GM20000 (cell line): Measurements from ENCODE around the gene AKNA.

Source experiments
- DNase-seq: peaks from one replicate; pipeline ENCODE4 v3.0.0; 2012; ENCODE audit warnings: low spot score
- TF ChIP-seq, protein P1 (sequence below): IDR thresholded peaks from 2 replicates; pipeline ENCODE4 v1.5.1; 2012; ENCODE audit warnings: mild to moderate bottlenecking, control low read depth; ENCODE audit errors: extremely low read depth, missing control alignments

The AKNA gene

DNA sequence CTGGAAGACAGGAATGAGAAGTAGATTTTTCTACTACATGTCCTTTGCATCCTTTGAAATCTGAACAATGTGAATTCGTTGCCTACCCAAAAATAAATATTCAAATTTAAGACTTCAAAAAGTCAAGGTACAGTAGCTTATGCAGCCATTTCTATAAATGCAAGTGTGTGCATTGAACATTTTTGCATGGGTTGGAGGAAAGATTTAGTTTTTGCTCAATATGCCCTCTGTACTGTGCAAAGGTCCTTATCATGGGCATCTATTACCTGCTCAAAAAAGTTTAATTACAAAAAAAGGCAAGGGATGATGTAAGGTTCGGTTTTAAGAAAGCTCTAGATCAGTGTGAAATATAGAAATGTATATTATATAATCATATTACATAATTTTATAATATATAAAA lies 22.6 kb downstream of the AKNA start:
- DNase-seq: no peak
- TF ChIP-seq, protein P1, sequence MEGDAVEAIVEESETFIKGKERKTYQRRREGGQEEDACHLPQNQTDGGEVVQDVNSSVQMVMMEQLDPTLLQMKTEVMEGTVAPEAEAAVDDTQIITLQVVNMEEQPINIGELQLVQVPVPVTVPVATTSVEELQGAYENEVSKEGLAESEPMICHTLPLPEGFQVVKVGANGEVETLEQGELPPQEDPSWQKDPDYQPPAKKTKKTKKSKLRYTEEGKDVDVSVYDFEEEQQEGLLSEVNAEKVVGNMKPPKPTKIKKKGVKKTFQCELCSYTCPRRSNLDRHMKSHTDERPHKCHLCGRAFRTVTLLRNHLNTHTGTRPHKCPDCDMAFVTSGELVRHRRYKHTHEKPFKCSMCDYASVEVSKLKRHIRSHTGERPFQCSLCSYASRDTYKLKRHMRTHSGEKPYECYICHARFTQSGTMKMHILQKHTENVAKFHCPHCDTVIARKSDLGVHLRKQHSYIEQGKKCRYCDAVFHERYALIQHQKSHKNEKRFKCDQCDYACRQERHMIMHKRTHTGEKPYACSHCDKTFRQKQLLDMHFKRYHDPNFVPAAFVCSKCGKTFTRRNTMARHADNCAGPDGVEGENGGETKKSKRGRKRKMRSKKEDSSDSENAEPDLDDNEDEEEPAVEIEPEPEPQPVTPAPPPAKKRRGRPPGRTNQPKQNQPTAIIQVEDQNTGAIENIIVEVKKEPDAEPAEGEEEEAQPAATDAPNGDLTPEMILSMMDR: no peak

DNA sequence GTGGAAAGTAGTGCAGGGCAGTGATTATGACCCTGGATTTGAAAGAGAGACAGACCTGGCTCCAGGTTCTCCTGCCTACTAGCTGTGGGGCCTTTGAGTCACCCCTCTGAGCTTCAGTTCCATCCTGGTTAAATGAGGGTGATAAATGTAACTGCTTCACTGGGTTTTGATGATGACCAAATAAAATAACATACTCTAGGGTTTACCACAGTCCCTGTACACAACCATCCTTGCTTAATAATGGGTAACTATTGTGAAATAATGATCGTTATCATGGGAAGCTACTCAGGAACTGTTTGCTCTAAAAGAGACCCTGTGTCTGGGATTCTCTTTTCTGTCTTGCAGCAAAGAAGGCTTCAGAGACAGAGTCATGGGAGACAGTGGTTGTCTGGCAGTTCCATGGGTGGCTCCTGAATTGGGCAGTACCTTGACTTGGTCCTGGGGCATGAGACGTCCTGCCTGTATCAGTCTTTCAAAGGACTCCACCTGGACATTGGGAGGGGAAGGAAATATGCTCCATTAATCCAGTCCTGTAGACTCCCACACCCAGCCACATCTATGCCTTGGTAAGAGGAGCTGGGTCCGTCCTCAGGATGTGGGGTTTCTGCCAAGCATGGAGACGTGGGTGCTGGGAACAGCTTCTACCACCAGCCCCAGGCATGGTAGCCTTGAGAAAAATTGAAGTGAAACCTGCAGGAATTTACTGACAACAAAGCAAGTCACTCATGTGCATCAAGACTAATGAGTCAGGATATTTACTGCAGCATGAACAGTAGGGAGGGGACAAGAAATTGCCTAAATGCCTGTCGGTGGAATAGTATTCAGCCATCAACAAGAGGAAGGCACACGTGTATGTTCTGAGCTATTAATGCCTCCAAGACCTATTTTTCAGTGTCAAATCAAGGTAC lies 23.4 kb downstream of the AKNA start:
- no peak for DNase-seq
- TF ChIP-seq, protein P1: no peak

DNA sequence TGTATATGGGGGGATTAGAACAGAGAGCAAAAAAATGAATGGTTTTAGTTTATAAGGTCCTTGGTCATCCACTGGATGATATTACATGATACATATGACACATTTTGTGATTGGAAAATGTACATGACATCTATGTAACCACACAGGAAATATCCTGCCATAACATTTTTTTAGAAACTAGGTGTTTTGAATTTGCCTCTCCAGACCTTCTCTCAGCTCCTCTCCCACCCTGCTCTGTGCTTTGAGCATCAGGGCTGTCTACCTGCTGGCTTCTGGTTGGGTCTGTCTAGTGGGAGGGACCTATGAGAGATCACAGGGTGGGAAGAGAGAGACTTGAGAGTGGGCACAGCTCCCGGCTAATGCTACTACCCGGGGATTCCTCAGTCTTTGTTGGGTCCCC lies 24.4 kb downstream of the AKNA start:
- no peak for DNase-seq
- TF ChIP-seq, protein P1: no peak

DNA sequence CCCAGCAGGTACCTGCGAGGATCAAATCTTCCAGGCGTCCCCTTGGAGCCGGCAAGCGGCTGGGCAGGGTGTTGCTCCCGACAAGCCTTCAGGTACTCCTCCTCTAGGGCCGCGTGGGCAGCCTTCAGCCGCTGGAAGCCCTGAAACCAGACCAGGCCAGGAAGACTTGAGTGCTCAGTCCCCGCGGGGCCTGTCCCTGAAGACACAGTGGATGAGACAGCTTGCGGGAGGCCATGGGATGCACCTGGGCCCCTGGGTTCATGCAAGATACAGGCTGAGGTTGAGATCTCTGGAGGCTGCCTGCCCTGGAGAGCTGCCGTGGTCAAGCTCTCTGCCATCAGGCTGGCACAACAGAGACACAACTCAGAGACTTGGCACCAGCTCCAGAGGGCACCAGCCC lies 25.4 kb downstream of the AKNA start:
- TF ChIP-seq, protein P1: no peak
- no peak for DNase-seq

DNA sequence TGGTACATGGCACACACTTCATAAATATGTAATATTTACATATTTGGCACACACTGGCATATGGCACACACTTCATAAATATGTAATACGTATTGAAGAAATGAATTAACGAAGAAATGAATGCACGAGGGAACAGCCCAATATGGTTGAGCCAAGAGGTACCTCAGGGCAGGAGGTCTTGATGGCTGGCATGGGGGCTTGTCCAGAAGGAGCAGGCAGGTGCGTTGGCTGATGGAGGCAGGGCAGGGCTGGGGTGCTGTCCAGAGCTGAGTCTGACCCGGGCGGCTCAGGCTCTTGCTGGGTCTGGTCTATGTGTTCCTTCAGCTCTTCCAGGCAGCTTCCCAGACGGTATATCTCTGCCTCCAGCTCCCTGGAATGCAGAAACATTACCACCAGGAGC lies 26.2 kb downstream of the AKNA start:
- TF ChIP-seq, protein P1: no peak
- no peak for DNase-seq

DNA sequence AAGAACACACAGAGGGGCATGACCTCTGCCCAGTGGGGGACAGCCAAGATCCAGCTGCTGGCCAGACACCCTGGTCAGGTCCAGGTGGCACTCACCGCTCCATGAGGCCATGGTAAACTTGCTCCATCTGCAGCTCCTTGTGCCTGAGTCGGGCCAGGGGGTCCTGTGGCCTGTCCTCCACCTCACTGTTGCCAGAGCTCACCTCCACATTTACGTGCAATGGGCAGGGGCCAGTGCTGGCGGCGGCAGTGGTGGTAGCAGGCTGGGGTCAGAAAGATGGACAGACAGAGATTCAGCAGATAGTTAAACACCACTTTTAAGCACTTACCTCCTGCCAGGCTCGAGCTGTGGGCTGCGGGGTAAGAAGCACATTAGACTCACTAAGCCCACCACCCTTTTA lies 28.0 kb downstream of the AKNA start:
- TF ChIP-seq, protein P1: no peak
- no peak for DNase-seq

DNA sequence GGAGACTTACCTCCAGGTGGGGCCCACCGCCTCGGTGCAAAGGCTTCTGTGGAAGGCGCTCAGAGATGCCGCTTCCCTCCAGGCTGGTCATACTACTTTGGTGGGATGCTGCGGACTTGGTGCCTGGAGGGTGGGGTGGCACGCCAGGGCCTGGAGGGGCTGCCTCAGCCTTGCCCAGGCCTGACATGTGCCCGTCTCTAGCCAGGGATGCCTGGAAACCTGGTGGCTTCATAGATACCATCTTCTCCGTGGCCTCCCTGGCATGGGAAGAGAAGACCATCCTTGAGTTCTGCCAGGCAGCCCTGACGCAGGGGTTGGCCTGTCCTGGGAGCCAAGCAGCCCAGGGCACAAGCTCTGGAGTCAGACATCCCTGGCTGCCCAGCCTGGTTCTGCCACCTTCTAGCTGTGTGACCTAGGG lies 29.9 kb downstream of the AKNA start:
- no peak for DNase-seq
- TF ChIP-seq, protein P1: no peak
